ENCODE results near the gene RABL6.

The RABL6 gene

DNA sequence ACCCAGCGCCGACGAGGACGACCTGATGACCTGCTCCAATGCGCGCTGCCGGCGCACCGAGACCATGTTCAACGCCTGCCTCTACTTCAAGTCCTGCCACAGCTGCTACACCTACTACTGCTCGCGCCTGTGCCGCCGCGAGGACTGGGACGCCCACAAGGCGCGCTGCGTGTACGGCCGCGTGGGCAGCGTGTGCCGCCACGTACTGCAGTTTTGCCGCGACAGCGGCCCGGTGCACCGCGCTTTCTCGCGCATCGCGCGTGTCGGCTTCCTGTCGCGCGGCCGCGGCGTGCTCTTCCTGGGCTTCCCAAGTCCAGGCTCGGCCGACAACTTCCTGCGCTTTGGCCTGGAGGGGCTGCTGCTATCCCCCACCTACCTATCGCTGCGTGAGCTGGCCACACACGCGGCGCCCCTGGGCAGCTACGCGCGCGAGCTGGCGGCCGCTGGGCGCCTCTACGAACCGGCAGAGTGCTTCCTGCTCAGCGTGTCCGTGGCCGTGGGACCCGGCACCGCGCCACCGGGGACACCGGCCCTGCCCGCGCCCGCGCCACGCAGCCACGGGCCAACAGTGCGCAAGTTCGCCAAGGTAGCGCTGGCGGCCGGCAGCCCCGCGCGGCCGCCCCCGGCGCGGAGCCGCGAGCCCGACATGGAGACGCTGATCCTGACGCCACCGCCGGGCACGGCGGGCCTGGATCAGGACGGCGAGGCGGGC is 38.8 kb downstream of the RABL6 start:
- TF ChIP-seq, protein P1, sequence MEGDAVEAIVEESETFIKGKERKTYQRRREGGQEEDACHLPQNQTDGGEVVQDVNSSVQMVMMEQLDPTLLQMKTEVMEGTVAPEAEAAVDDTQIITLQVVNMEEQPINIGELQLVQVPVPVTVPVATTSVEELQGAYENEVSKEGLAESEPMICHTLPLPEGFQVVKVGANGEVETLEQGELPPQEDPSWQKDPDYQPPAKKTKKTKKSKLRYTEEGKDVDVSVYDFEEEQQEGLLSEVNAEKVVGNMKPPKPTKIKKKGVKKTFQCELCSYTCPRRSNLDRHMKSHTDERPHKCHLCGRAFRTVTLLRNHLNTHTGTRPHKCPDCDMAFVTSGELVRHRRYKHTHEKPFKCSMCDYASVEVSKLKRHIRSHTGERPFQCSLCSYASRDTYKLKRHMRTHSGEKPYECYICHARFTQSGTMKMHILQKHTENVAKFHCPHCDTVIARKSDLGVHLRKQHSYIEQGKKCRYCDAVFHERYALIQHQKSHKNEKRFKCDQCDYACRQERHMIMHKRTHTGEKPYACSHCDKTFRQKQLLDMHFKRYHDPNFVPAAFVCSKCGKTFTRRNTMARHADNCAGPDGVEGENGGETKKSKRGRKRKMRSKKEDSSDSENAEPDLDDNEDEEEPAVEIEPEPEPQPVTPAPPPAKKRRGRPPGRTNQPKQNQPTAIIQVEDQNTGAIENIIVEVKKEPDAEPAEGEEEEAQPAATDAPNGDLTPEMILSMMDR (IDR thresholded peaks at IDR 0.05; ENCODE audit: extremely low read depth, missing control alignments): no peak
- no peak for DNase-seq (ENCODE audit: low spot score)

DNA sequence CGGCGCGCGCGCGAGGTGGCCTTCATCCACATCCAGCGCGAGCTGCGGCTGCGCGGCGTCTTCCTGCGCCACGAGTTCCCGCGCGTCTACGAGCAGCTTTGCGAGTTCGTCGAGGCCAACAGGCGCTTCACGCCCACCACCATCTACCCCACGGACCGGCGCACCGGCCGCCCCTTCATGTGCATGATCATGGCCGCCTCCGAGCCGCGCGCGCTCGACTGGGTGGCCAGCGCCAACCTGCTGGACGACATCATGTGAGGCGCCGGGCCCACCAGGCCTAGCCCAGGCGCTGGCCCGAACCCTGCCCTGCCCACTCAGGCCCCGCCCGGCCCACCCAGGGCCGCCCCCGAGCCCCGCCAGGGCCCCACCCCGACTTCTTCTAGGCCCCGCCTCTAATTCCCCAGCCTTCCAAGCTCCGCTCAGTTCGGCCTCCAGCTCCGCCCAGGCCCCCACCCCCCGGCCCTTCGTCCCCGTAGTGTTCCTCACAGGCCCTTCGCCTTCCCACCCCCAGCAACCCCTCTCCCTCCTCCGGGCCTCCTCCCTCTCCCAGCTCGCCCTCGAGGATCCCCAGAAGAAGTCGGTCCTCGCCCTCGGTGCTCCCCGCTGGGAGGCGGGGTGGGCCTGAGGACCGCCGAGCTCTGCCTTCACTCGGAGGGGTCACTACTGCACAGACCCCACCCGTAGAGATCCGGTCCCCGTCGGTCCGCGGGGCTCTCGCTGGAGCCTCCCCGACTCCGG is 39.5 kb downstream of the RABL6 start:
- DNase-seq (ENCODE audit: low spot score): peak; percentile 79
- TF ChIP-seq, protein P1 (IDR thresholded peaks at IDR 0.05; ENCODE audit: extremely low read depth, missing control alignments): no peak

DNA sequence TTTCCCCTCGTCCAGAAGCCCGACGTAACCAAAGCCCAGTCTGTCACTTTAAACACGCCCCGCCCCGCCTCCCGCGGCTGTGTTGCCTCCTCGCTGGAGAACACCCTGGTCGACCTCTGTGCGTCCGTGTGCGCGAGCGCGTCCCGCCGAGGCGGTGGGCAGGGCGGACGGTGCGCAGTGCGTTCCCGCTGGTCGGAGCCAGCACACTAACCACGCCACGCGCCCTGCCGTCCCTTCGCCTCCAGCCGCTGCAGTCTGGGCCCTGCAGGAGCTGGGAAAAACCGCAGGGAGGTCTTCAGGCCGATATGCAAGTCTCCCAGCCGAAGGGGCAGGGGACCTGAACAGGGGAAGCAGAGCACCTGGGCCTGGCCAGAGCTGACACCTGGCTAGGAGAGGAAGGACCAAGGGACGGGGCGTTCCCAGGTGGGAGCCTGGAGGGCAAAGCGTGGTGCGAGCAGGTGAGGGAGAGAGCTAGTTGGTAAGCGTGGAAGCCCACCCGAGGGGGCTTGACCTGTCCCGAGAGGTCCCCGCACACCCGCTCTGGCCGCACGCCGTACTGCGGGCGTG is 40.2 kb downstream of the RABL6 start:
- TF ChIP-seq, protein P1 (IDR thresholded peaks at IDR 0.05; ENCODE audit: extremely low read depth, missing control alignments): no peak
- DNase-seq (ENCODE audit: low spot score): peak; percentile 89

GRCh38 chr9:136848393-136849037 is 40.8 kb downstream of the RABL6 start:
- DNase-seq (ENCODE audit: low spot score): peak; percentile 84
- TF ChIP-seq, protein P1 (IDR thresholded peaks at IDR 0.05; ENCODE audit: extremely low read depth, missing control alignments): no peak

DNA sequence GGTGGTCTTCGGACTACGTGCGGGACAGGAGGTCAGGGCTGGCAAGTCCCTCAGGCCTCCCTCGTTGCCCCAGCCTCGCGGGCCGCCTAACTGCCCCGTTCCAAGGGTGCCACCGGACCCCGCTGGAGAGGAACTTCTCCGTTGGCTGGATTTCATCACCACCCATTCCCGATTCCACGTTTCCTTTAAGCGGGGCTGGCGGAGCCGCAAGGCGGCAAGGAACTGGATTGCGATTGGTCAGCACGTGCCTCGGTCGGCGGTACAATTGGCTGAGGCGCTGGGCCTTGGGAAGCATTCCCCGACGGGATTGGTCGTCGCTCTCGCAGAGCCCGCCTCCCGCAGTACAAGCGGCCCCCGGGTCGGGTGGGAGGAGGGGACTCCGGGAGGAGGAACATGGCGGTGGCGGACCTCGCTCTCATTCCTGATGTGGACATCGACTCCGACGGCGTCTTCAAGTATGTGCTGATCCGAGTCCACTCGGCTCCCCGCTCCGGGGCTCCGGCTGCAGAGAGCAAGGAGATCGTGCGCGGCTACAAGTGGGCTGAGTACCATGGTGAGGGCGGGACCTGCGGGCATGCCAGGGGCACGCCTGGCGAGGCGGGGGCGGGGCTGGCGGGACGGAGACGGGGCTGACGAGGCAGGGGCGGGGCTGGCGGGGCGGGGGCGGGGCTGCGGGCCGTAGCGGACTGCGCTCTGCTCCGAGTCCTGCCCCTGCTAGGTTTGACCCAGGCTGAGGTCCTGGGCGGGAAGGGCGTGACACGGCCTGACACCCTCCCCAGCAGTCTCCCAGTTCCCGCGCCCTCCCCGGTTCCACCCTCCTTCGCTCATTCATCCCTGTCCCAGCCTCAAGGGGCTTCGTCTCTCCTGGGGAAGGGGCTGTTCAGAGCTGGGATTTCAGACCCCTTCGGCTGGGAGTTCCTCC is 41.6 kb downstream of the RABL6 start, which contains the start of gene PHPT1:
TSS of gene PHPT1 (plus strand) at position 372 of the 922 bp plus-strand sequence. CDS start at position 394, 22 bp downstream.
- DNase-seq (ENCODE audit: low spot score): peak; percentile 100
- TF ChIP-seq, protein P1 (IDR thresholded peaks at IDR 0.05; ENCODE audit: extremely low read depth, missing control alignments): no peak

GRCh38 chr9:136849960-136850865 is 42.5 kb downstream of the RABL6 start:
- no peak for DNase-seq (ENCODE audit: low spot score)
- TF ChIP-seq, protein P1 (IDR thresholded peaks at IDR 0.05; ENCODE audit: extremely low read depth, missing control alignments): no peak
